RWPE1 (cell line): ENCODE data around the gene ERN1.
A peak's percentile ranks its signal among the peaks of the same experiment; 100 is the strongest.

Experiments
- CTCF ChIA-PET: fragments of 350-600 bp; sonication (Branson Sonifier 250); formaldehyde crosslinking; extraction: SDS; loops from one replicate; lab custom pipeline; 2021; lab: Yijun Ruan, JAX
- POLR2A ChIA-PET: fragments of 400-600 bp; formaldehyde crosslinking; extraction: SDS; loops from one replicate; lab custom pipeline; 2020; ENCODE audit warnings: antibody characterized with exemption; ENCODE audit not compliant: low non-redundant PET; lab: Yijun Ruan, JAX
- DNase-seq: peaks from one replicate; pipeline ENCODE4 v3.0.0; 2012; ENCODE audit warnings: low spot score
- H3K27ac ChIP-seq: fragments of 450-650 bp; 2 replicates; pipeline ENCODE4 v1.5.1; 2017
- TF ChIP-seq, protein P1 (sequence below): fragments of 450-650 bp; conservative IDR thresholded peaks from 2 replicates; pipeline ENCODE4 v1.5.1; 2017; ENCODE audit warnings: low read depth, mild to moderate bottlenecking

Gene ERN1

DNA sequence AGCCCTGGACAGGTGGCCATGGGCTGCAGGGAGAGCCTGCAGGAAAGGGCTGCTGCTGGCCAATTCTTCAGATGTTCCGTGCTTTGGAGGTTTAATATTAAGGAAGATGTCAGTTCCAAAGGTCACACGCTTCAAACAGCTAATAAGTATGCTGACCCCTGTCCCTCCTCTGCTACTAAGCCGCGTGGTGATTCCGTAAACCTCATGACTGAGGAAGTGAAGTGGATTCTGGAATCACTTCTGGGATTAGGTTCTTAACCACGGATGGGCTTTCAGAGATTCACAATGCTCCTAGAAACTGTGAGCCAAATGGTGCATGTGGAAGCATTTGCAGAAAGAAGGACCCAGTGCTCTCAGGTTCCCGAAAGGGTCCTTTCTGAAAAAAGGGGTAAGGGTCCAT is 28.5 kb upstream of the ERN1 start:
- ChIA-PET CTCF (no interaction called here), POLR2A (no interaction called here)
- H3K27ac ChIP-seq, result no peak overlapping the region
- TF ChIP-seq, protein P1, sequence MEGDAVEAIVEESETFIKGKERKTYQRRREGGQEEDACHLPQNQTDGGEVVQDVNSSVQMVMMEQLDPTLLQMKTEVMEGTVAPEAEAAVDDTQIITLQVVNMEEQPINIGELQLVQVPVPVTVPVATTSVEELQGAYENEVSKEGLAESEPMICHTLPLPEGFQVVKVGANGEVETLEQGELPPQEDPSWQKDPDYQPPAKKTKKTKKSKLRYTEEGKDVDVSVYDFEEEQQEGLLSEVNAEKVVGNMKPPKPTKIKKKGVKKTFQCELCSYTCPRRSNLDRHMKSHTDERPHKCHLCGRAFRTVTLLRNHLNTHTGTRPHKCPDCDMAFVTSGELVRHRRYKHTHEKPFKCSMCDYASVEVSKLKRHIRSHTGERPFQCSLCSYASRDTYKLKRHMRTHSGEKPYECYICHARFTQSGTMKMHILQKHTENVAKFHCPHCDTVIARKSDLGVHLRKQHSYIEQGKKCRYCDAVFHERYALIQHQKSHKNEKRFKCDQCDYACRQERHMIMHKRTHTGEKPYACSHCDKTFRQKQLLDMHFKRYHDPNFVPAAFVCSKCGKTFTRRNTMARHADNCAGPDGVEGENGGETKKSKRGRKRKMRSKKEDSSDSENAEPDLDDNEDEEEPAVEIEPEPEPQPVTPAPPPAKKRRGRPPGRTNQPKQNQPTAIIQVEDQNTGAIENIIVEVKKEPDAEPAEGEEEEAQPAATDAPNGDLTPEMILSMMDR, result no peak
- no peak for DNase-seq

DNA sequence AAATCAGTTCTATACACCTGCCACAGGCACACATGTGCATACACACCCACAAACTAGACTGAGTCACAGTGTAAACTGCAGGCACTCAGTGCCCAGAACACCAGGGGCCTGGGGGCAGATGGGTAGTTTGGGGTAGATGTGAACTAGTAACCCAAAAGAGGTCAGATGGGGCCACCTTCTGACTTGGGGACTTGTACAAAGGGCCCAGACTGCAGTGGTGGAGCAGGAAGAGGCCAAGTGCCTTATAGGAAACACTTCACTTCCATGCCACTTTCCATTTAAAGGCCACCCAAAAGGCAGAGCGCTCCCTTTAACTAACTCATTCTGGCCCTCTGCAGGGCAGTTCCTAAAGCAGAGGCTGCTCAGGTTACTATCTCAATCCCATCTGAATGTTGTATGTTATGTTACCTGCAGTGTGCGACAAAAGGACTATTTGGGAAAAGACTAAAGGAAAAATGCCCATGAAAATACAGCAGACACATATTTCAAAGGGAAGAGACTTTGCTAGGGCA is 27.8 kb upstream of the ERN1 start:
- CTCF ChIA-PET, result no interaction called here
- POLR2A ChIA-PET, result no interaction called here
- no peak for DNase-seq
- TF ChIP-seq, protein P1, result no peak
- no peak overlapping the region for H3K27ac ChIP-seq

DNA sequence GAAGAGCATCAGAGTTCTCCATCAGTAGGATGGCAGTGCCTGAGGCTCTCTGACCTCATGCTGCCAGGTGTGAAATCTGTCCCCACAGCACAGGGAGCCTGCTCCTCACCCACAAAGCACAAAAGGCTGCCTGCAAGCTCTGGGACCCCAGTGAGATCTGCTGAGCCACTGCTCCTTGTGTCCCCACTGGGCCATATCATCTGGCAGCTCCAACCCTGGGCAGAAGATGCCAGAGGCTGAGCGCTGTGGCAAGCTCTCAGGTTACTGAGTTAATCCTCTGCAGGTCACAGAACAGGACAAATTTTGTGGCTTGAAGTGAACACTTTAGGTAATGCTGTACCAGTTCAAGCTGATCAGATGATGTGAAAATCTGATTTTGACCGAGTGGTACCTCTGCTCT is 26.7 kb upstream of the ERN1 start:
- H3K27ac ChIP-seq, result no peak overlapping the region; the same call in 1 of the 2 replicates
- ChIA-PET CTCF (interaction anchor here (0.6 kb wide), 1 partner anchor 126 kb away, joined by 4 read pairs; no protein-coding TSS in a partner anchor), POLR2A (no interaction called here)
- no peak for DNase-seq
- TF ChIP-seq, protein P1, result no peak

DNA sequence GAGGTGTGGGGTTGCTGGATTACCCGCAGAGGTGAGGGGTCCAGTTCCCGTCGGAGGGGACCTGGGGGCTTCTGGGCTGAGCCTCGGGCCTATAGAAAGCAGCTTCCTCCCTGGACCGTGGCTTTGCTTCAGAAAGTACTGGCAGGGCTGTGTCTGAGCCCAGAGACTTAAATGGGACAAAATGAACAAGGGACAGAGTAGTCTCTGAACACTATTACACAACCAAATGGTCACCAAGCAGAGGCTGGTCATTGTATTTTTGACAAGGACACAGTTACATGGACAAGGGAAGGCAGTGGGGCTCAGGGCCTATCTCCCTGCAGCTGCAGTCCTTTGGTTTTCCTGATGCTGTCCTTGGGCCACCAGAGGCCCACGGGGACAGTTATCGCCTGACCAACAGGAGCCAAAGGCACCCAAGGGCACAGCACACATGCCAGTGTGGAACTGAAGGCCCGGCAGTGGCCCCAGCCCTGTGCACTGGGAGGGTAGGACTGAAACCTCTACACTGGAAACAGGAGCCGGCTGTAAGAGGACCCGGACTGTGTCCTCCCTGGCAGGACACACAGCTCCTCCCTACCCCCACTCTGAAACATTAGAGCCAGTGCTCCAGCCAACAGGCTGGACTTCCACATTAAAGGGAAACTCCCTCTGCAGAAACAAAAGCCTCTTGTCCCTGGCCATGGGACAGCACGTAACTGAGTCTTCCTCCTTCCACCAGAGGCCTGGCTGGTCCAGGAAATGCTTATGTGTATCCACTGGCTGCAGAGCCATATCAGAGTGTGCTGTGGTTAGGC is 26.0 kb upstream of the ERN1 start:
- H3K27ac ChIP-seq, result peak overlapping the region; percentile 4; the same call in 1 of the 2 replicates
- POLR2A ChIA-PET, result no interaction called here
- CTCF ChIA-PET, result no interaction called here
- DNase-seq, result no peak
- TF ChIP-seq, protein P1, result no peak

DNA sequence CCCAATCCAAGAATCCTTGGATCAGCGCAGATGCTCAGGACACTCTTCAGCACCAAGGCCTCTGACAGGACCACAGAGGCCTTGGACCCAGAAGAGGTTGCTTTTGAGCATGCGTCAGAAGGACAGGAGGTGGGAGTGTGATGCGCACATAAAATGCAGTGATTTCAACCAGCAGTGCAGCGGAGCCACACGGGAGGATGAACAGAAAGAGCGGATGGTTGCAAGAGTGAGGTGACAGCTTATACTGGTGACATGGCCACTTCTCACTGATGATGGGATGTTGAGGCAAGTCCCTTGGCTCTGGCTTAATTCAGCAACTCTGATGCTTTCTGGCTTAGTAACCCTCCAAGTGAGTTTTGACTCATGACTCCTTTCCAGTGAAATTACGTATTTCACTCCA is 25.2 kb upstream of the ERN1 start:
- ChIA-PET POLR2A (no interaction called here), CTCF (no interaction called here)
- no peak for DNase-seq
- TF ChIP-seq, protein P1, result no peak
- no peak overlapping the region; the same call in 1 of the 2 replicates for H3K27ac ChIP-seq

DNA sequence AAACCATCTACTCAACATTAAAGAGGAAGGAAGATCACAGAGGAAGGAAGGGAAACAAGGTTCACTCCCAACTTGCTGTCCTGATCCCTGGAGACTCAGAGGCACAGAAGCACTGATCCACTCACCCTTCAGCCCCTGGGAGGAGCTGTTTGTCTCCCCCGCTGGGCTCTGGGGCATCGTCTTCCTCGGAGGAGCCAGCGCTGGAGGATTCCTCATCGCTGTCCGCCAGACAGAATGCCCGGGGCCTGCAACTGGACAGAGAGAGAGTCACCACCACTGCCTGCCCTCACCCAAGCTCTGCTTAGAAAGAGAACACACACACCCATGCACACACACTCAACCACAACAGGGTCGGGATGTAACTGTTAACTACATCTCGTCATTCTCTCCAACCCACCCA is 24.8 kb upstream of the ERN1 start:
- ChIA-PET POLR2A (no interaction called here), CTCF (interaction anchor here (1.1 kb wide), 1 partner anchor 127 kb away, joined by 6 read pairs; no protein-coding TSS in a partner anchor)
- H3K27ac ChIP-seq, result no peak overlapping the region; the same call in 1 of the 2 replicates
- TF ChIP-seq, protein P1, result no peak
- no peak for DNase-seq
